Measurements from ENCODE around the gene MT1M. TPM values are rescaled to one million over a fixed set of nuclear protein-coding genes. Genes with fewer than 3 reads are reported as not detected.
"Not testable (repeated sequence)": the region's sequence is repeated elsewhere in the genome, so short reads cannot be mapped to it uniquely, and the experiment has no call there.

The MT1M gene
- total RNA-seq, 1 donor from 2014 or later: not detected

- peaks cover 10% of the 10 kb centered on the region for H3K4me1 Mint-ChIP-seq (ENCODE audit: unreplicated experiment)
- H3K27ac Mint-ChIP-seq (ENCODE audit: unreplicated experiment): no peak overlapping the region
- H3K36me3 Mint-ChIP-seq (ENCODE audit: low read depth, unreplicated experiment): peaks cover 7% of the 10 kb centered on the region
- H3K9me3 Mint-ChIP-seq (ENCODE audit: unreplicated experiment): no peaks in the 10 kb centered on the region
- H3K4me3 Mint-ChIP-seq (ENCODE audit: unreplicated experiment): no peak overlapping the region
- H3K27me3 Mint-ChIP-seq (ENCODE audit: unreplicated experiment): peaks cover 47% of the 10 kb centered on the region
- no peak for TF ChIP-seq CTCF (IDR thresholded peaks at IDR 0.05; ENCODE audit: unreplicated experiment)
- no peak for DNase-seq (ENCODE audit: low spot score)
Measured at GRCh38 chr16:56669840-56670619, 37.6 kb downstream of the MT1M start.

GRCh38 chr16:56670620-56670934 is 38.1 kb downstream of the MT1M start:
- peaks cover 7% of the 10 kb centered on the region for H3K36me3 Mint-ChIP-seq (ENCODE audit: low read depth, unreplicated experiment)
- TF ChIP-seq CTCF (IDR thresholded peaks at IDR 0.05; ENCODE audit: unreplicated experiment): no peak
- no peak overlapping the region for H3K4me3 Mint-ChIP-seq (ENCODE audit: unreplicated experiment)
- H3K4me1 Mint-ChIP-seq (ENCODE audit: unreplicated experiment): peaks cover 14% of the 10 kb centered on the region
- peaks cover 52% of the 10 kb centered on the region for H3K27me3 Mint-ChIP-seq (ENCODE audit: unreplicated experiment)
- no peaks in the 10 kb centered on the region for H3K9me3 Mint-ChIP-seq (ENCODE audit: unreplicated experiment)
- H3K27ac Mint-ChIP-seq (ENCODE audit: unreplicated experiment): no peak overlapping the region
- DNase-seq (ENCODE audit: low spot score): no peak

- H3K4me3 Mint-ChIP-seq (ENCODE audit: unreplicated experiment); H3K9me3 Mint-ChIP-seq (ENCODE audit: unreplicated experiment); DNase-seq (ENCODE audit: low spot score); H3K36me3 Mint-ChIP-seq (ENCODE audit: low read depth, unreplicated experiment): not testable (repeated sequence)
- H3K4me1 Mint-ChIP-seq (ENCODE audit: unreplicated experiment): peaks cover 14% of the 10 kb centered on the region
- H3K27me3 Mint-ChIP-seq (ENCODE audit: unreplicated experiment): peaks cover 47% of the 10 kb centered on the region
- H3K27ac Mint-ChIP-seq (ENCODE audit: unreplicated experiment): peak overlapping the region; percentile 24
Measured at GRCh38 chr16:56671691-56672090, 39.2 kb downstream of the MT1M start.

- not testable (repeated sequence) for H3K36me3 Mint-ChIP-seq (ENCODE audit: low read depth, unreplicated experiment); DNase-seq (ENCODE audit: low spot score); H3K9me3 Mint-ChIP-seq (ENCODE audit: unreplicated experiment); H3K27ac Mint-ChIP-seq (ENCODE audit: unreplicated experiment); H3K4me3 Mint-ChIP-seq (ENCODE audit: unreplicated experiment)
- Mint-ChIP-seq H3K27me3 (ENCODE audit: unreplicated experiment) (peaks cover 47% of the 10 kb centered on the region), H3K4me1 (ENCODE audit: unreplicated experiment) (peaks cover 14% of the 10 kb centered on the region)
Measured at GRCh38 chr16:56672171-56672570, 39.7 kb downstream of the MT1M start.

GRCh38 chr16:56672761-56673536 is 40.5 kb downstream of the MT1M start:
- Mint-ChIP-seq H3K4me3 (ENCODE audit: unreplicated experiment) (no peak overlapping the region), H3K27ac (ENCODE audit: unreplicated experiment) (no peak overlapping the region), H3K27me3 (ENCODE audit: unreplicated experiment) (peaks cover 45% of the 10 kb centered on the region), H3K9me3 (ENCODE audit: unreplicated experiment) (no peaks in the 10 kb centered on the region), H3K36me3 (ENCODE audit: low read depth, unreplicated experiment) (peaks cover 7% of the 10 kb centered on the region), H3K4me1 (ENCODE audit: unreplicated experiment) (peaks cover 14% of the 10 kb centered on the region)
- TF ChIP-seq CTCF (IDR thresholded peaks at IDR 0.05; ENCODE audit: unreplicated experiment): no peak
- no peak for DNase-seq (ENCODE audit: low spot score)

GRCh38 chr16:56673921-56674320 is 41.5 kb downstream of the MT1M start:
- DNase-seq (ENCODE audit: low spot score): peak; percentile 42
- peaks cover 7% of the 10 kb centered on the region for H3K4me1 Mint-ChIP-seq (ENCODE audit: unreplicated experiment)
- no peaks in the 10 kb centered on the region for H3K9me3 Mint-ChIP-seq (ENCODE audit: unreplicated experiment)
- H3K4me3 Mint-ChIP-seq (ENCODE audit: unreplicated experiment): no peak overlapping the region
- TF ChIP-seq CTCF (IDR thresholded peaks at IDR 0.05; ENCODE audit: unreplicated experiment): peak; percentile 44
- peaks cover 1% of the 10 kb centered on the region for H3K36me3 Mint-ChIP-seq (ENCODE audit: low read depth, unreplicated experiment)
- peaks cover 36% of the 10 kb centered on the region for H3K27me3 Mint-ChIP-seq (ENCODE audit: unreplicated experiment)
- no peak overlapping the region for H3K27ac Mint-ChIP-seq (ENCODE audit: unreplicated experiment)

- peaks cover 32% of the 10 kb centered on the region for H3K27me3 Mint-ChIP-seq (ENCODE audit: unreplicated experiment)
- not testable (repeated sequence) for H3K27ac Mint-ChIP-seq (ENCODE audit: unreplicated experiment); H3K9me3 Mint-ChIP-seq (ENCODE audit: unreplicated experiment); H3K4me1 Mint-ChIP-seq (ENCODE audit: unreplicated experiment); H3K36me3 Mint-ChIP-seq (ENCODE audit: low read depth, unreplicated experiment); DNase-seq (ENCODE audit: low spot score); H3K4me3 Mint-ChIP-seq (ENCODE audit: unreplicated experiment)
Measured at GRCh38 chr16:56674570-56674969, 42.1 kb downstream of the MT1M start.

All from endothelial cell (in vitro differentiated cells).